Ascending aorta (tissue), 2 donors: ENCODE data around the gene LIN54. TPM values are rescaled to one million over a fixed set of nuclear protein-coding genes. Genes with fewer than 3 reads are reported as not detected.

ENCODE experiments used
- DNase-seq, 2 donors: peaks; one replicate each; pipeline ENCODE4 v3.0.0-alpha.2; 2019; ENCODE audit warnings: low spot score in 2 of 2
- H3K27ac ChIP-seq, 2 donors: fragments of 200-600 bp; sonication (generic); one replicate each; pipeline ENCODE4 v1.5.1; 2016 to 2017; ENCODE audit warnings: mild to moderate bottlenecking in 1 of 2
- H3K27me3 ChIP-seq: fragments of 200-600 bp; sonication (generic); one replicate; pipeline ENCODE4 v1.5.1; 2017
- H3K36me3 ChIP-seq, 2 donors: fragments of 200-600 bp; sonication (generic); one replicate each; pipeline ENCODE4 v1.5.1; 2016
- H3K4me1 ChIP-seq, 2 donors: fragments of 200-600 bp; sonication (generic); one replicate each; pipeline ENCODE4 v1.5.1; 2016 to 2017; ENCODE audit warnings: mild to moderate bottlenecking in 1 of 2
- H3K4me3 ChIP-seq, 2 donors: fragments of 200-600 bp; sonication (generic); one replicate each; pipeline ENCODE4 v1.5.1; 2016 to 2017; ENCODE audit warnings: mild to moderate bottlenecking in 1 of 2
- H3K9me3 ChIP-seq, 2 donors: fragments of 200-600 bp; sonication (generic); one replicate each; pipeline ENCODE4 v1.5.1; 2016
- CTCF ChIP-seq, 3 experiments: fragments of 200-600 bp in 2 of 3; fragments of 450-650 bp in 1 of 3; sonication (generic) in 2 of 3; IDR thresholded peaks; one replicate each; pipeline ENCODE4 v1.5.1; 2016 to 2019; ENCODE audit warnings: antibody characterized with exemption in 3 of 3, mild to moderate bottlenecking in 1 of 3, moderate library complexity in 1 of 3
- intact Hi-C: fragments of 100-400 bp; cut with DNase I; formaldehyde crosslinking; loops from one replicate; pipeline ENCODE4 v1.15.1; 2023
- total RNA-seq: library from RNA; depleted of rRNA; stranded (reverse); fragments of >200 nt; gene quantifications from one replicate; pipeline ENCODE4 v1.1.0, GENCODE V29; 2016

Gene LIN54
- total RNA-seq, 1 donor from 2014 or later: 6.2 TPM

GRCh38 chr4:82969414-82969813 lies 41.2 kb downstream of the LIN54 start:
- Histone ChIP-seq H3K9me3 (no peaks in the 10 kb centered on the region), H3K4me1 (no peaks in the 10 kb centered on the region), H3K4me3 (no peak overlapping the region), H3K27ac (no peak overlapping the region), H3K36me3 (peaks cover 5 to 25% of the 10 kb centered on the region in 2 donors), H3K27me3 (no peaks in the 10 kb centered on the region)
- intact Hi-C loops: no loop called here
- no peak for DNase-seq
- TF ChIP-seq CTCF (IDR thresholded peaks at IDR 0.05): no peak

- intact Hi-C loops: no loop called here
- H3K4me3 ChIP-seq: no peak overlapping the region
- no peak overlapping the region for H3K27ac ChIP-seq
- H3K4me1 ChIP-seq: no peaks in the 10 kb centered on the region
- H3K36me3 ChIP-seq: peaks cover 5 to 25% of the 10 kb centered on the region in 2 donors
- no peak for TF ChIP-seq CTCF (IDR thresholded peaks at IDR 0.05)
- no peak for DNase-seq
- H3K27me3 ChIP-seq: no peaks in the 10 kb centered on the region
- H3K9me3 ChIP-seq: no peaks in the 10 kb centered on the region
These were observed 41.7 kb downstream of the LIN54 start for GRCh38 chr4:82968972-82969371.

- H3K27ac ChIP-seq: no peak overlapping the region
- TF ChIP-seq CTCF (IDR thresholded peaks at IDR 0.05): no peak
- H3K36me3 ChIP-seq: peaks cover 5 to 30% of the 10 kb centered on the region in 2 donors
- no peak overlapping the region for H3K4me3 ChIP-seq
- H3K27me3 ChIP-seq: no peaks in the 10 kb centered on the region
- intact Hi-C loops: no loop called here
- DNase-seq: no peak
- no peaks in the 10 kb centered on the region for H3K9me3 ChIP-seq
- no peaks in the 10 kb centered on the region for H3K4me1 ChIP-seq
These were observed 44.9 kb downstream of the LIN54 start for GRCh38 chr4:82965763-82966162.

- Histone ChIP-seq H3K36me3 (peaks cover 0 to 12% of the 10 kb centered on the region in 2 donors), H3K4me1 (no peaks in the 10 kb centered on the region), H3K4me3 (no peak overlapping the region), H3K27me3 (no peaks in the 10 kb centered on the region), H3K27ac (no peak overlapping the region), H3K9me3 (no peaks in the 10 kb centered on the region)
- TF ChIP-seq CTCF (IDR thresholded peaks at IDR 0.05): no peak
- intact Hi-C loops: no loop called here
- no peak for DNase-seq
These were observed 53.6 kb downstream of the LIN54 start for GRCh38 chr4:82957045-82957444.

- H3K4me3 ChIP-seq: no peak overlapping the region
- no peak overlapping the region for H3K27ac ChIP-seq
- H3K4me1 ChIP-seq: no peaks in the 10 kb centered on the region
- TF ChIP-seq CTCF (IDR thresholded peaks at IDR 0.05): no peak
- intact Hi-C loops: no loop called here
- peaks cover 0 to 3% of the 10 kb centered on the region in 2 donors for H3K36me3 ChIP-seq
- H3K27me3 ChIP-seq: no peaks in the 10 kb centered on the region
- H3K9me3 ChIP-seq: no peaks in the 10 kb centered on the region
- DNase-seq: no peak
These were observed 56.4 kb downstream of the LIN54 start for GRCh38 chr4:82954212-82954611.

GRCh38 chr4:82951196-82951595 lies 59.4 kb downstream of the LIN54 start:
- no peak for DNase-seq
- intact Hi-C loops: no loop called here
- no peaks in the 10 kb centered on the region for H3K27me3 ChIP-seq

More at GRCh38 chr4:82951196-82951595, 59.4 kb downstream of the LIN54 start:
- H3K4me3 ChIP-seq: no peak overlapping the region
- H3K4me1 ChIP-seq: no peaks in the 10 kb centered on the region
- H3K9me3 ChIP-seq: no peaks in the 10 kb centered on the region
- no peaks in the 10 kb centered on the region for H3K36me3 ChIP-seq
- no peak overlapping the region for H3K27ac ChIP-seq
- TF ChIP-seq CTCF (IDR thresholded peaks at IDR 0.05): no peak
